ENCODE measurements around the gene FRYL. TPM values are rescaled to one million over a fixed set of nuclear protein-coding genes. Genes with fewer than 3 reads are reported as not detected.
A peak's percentile ranks its signal among the peaks of the same experiment; 100 is the strongest.

Gene FRYL
- total RNA-seq, 4 donors from 2014 or later, result 46.0 to 66.5 (median 55.8) TPM

GRCh38 chr4:48795108-48795507 is 15.0 kb upstream of the FRYL start:
- 100% methylated on average over 3 of the region's 3 CpGs for WGBS
- Histone ChIP-seq H3K27ac (replicated peaks in 1 of 4) (no peak overlapping the region), H3K9me3 (no peaks in the 10 kb centered on the region), H3K4me1 (peaks cover 0 to 9% (median 7%) of the 10 kb centered on the region in 4 donors), H3K36me3 (no peaks in the 10 kb centered on the region), H3K4me3 (no peak overlapping the region), H3K27me3 (no peaks in the 10 kb centered on the region)
- DNase-seq (ENCODE audit: extremely low spot score), result no peak
- intact Hi-C loops (cut with DNase I), result no loop called here
- TF ChIP-seq POLR2AphosphoS5 (IDR thresholded peaks at IDR 0.05) (no peak), POLR2A (IDR thresholded peaks at IDR 0.05; ENCODE audit: low read depth) (no peak), EP300 (IDR thresholded peaks at IDR 0.05) (no peak)
- TF ChIP-seq, protein P1, sequence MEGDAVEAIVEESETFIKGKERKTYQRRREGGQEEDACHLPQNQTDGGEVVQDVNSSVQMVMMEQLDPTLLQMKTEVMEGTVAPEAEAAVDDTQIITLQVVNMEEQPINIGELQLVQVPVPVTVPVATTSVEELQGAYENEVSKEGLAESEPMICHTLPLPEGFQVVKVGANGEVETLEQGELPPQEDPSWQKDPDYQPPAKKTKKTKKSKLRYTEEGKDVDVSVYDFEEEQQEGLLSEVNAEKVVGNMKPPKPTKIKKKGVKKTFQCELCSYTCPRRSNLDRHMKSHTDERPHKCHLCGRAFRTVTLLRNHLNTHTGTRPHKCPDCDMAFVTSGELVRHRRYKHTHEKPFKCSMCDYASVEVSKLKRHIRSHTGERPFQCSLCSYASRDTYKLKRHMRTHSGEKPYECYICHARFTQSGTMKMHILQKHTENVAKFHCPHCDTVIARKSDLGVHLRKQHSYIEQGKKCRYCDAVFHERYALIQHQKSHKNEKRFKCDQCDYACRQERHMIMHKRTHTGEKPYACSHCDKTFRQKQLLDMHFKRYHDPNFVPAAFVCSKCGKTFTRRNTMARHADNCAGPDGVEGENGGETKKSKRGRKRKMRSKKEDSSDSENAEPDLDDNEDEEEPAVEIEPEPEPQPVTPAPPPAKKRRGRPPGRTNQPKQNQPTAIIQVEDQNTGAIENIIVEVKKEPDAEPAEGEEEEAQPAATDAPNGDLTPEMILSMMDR (IDR thresholded peaks at IDR 0.05), result no peak

- TF ChIP-seq EP300 (IDR thresholded peaks at IDR 0.05) (no peak), POLR2A (IDR thresholded peaks at IDR 0.05; ENCODE audit: low read depth) (no peak), POLR2AphosphoS5 (IDR thresholded peaks at IDR 0.05) (no peak)
- TF ChIP-seq, protein P1 (IDR thresholded peaks at IDR 0.05), result no peak
- no peaks in the 10 kb centered on the region for H3K36me3 ChIP-seq
- DNase-seq (ENCODE audit: extremely low spot score), result no peak
Observed at GRCh38 chr4:48792348-48793006, 12.4 kb upstream of the FRYL start.

GRCh38 chr4:48791313-48791712 is 11.2 kb upstream of the FRYL start:
- Histone ChIP-seq H3K9me3 (no peaks in the 10 kb centered on the region), H3K27ac (replicated peaks in 1 of 4) (no peak overlapping the region), H3K27me3 (no peaks in the 10 kb centered on the region), H3K4me3 (no peak overlapping the region), H3K4me1 (peaks cover 0 to 9% (median 7%) of the 10 kb centered on the region in 4 donors), H3K36me3 (no peaks in the 10 kb centered on the region)
- intact Hi-C loops (cut with DNase I), result no loop called here
- TF ChIP-seq, protein P1 (IDR thresholded peaks at IDR 0.05), result no peak
- TF ChIP-seq POLR2AphosphoS5 (IDR thresholded peaks at IDR 0.05) (no peak), POLR2A (IDR thresholded peaks at IDR 0.05; ENCODE audit: low read depth) (no peak)
- no peak for DNase-seq (ENCODE audit: extremely low spot score)

More at GRCh38 chr4:48792348-48793006, 12.4 kb upstream of the FRYL start:
- no peak overlapping the region for H3K4me3 ChIP-seq
- H3K9me3 ChIP-seq, result no peaks in the 10 kb centered on the region
- 74% methylated on average over 5 of the region's 5 CpGs for WGBS
- intact Hi-C loops (cut with DNase I), result no loop called here
- peak overlapping the region in 1 of 4 donors; percentile 38 for H3K27ac ChIP-seq (replicated peaks in 1 of 4)
- no peaks in the 10 kb centered on the region for H3K27me3 ChIP-seq
- peaks cover 0 to 9% (median 7%) of the 10 kb centered on the region in 4 donors for H3K4me1 ChIP-seq

DNA sequence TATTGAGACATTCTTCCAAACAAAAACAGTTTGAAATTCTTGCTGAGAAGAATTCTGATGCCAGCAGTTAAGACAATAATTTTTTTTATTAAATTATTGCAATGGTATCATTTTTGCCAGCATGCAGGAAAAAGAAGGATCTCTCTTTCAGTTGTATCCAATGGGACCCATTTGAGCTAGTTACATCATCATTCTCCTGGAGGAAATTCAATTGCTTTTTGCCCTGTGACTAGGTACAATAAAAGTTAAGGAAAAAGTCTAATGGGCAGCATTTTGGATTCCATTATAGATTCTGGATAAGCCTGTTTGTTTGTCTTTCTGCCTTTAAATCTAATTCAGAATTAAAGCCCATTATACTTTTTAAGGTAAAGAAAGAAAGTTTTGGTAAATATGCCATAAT is 10.5 kb upstream of the FRYL start:
- Histone ChIP-seq H3K36me3 (no peaks in the 10 kb centered on the region), H3K9me3 (no peaks in the 10 kb centered on the region), H3K27me3 (no peaks in the 10 kb centered on the region)

GRCh38 chr4:48787056-48787455 is 7.0 kb upstream of the FRYL start:
- TF ChIP-seq POLR2AphosphoS5 (IDR thresholded peaks at IDR 0.05), result no peak
- TF ChIP-seq, protein P1 (IDR thresholded peaks at IDR 0.05), result no peak
- TF ChIP-seq POLR2A (IDR thresholded peaks at IDR 0.05; ENCODE audit: low read depth), result no peak
- no peak for TF ChIP-seq EP300 (IDR thresholded peaks at IDR 0.05)
- intact Hi-C loops (cut with DNase I), result no loop called here
- Histone ChIP-seq H3K27me3 (no peaks in the 10 kb centered on the region), H3K27ac (replicated peaks in 1 of 4) (no peak overlapping the region), H3K9me3 (no peaks in the 10 kb centered on the region), H3K4me1 (peaks cover 0 to 4% (median 0%) of the 10 kb centered on the region in 4 donors), H3K4me3 (no peak overlapping the region), H3K36me3 (no peaks in the 10 kb centered on the region)
- WGBS, result 50% methylated on average over 1 of the region's 1 CpG
- no peak for DNase-seq (ENCODE audit: extremely low spot score)

More for the DNA sequence above, 10.5 kb upstream of the FRYL start:
- Histone ChIP-seq H3K27ac (replicated peaks in 1 of 4) (no peak overlapping the region), H3K4me3 (no peak overlapping the region), H3K4me1 (peaks cover 0 to 9% (median 7%) of the 10 kb centered on the region in 4 donors)
- intact Hi-C loops (cut with DNase I), result no loop called here
- DNase-seq (ENCODE audit: extremely low spot score), result no peak
- no peak for TF ChIP-seq POLR2A (IDR thresholded peaks at IDR 0.05; ENCODE audit: low read depth)
